GM19025 (cell line): ENCODE data around the gene ST6GALNAC5.
A peak's percentile ranks its signal among the peaks of the same experiment; 100 is the strongest.
"Not testable (repeated sequence)": the region's sequence is repeated elsewhere in the genome, so short reads cannot be mapped to it uniquely, and the experiment has no call there.

Experiments used
- ATAC-seq: cut with Tn5 transposase; IDR thresholded peaks from one replicate; pipeline ENCODE4 v1.9.1; 2021; ENCODE audit warnings: mild to moderate bottlenecking, low read depth, moderate library complexity; ENCODE audit not compliant: unreplicated experiment

The ST6GALNAC5 gene

DNA sequence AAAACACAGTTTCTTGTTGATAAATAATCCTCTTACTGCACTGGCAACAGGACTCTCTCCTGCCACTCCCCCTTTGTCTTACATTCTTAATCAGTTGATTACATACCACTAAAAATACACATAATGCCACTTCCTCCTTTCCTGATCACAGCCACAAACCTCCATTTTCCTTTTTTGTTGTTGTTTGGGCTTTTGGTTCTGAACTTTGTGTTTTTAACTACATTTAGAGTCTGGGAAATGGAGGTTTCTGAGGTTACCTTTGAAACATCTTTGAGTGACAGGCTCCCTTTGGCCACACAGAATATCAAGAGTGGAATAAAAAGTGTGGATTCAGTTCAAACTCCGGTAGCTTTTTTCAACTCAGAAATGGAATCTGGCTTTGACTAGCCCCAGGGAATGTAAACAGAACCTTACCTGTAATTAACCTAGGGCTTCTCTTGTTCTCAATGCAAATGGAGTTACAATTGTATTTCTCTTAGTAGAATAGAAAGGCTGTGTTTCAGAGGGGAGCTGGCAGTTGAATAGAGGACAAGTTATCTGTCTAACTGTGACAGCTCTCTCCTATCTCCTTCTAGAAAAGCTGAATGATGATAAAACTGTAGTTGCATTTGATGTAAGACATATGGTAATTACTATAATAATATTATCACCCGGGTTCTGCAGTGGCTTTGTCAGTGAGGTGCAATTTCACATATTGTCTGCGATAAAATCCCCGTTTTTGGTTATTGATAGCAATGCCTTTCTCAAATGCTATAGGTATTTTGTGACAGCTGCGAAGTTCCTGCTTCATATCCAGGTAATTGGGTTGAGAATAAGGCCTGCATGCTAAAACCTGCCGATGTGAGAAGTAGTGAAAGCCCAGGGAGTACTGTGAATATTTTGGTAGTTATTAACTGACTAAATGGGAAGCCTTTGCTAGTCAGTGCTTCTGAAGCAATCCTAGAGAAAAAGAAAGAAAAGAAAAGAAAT is 66.9 kb downstream of the ST6GALNAC5 start:
- ATAC-seq, result no peak

GRCh38 chr1:76938304-76938703 is 71.0 kb downstream of the ST6GALNAC5 start:
- no peak for ATAC-seq

DNA sequence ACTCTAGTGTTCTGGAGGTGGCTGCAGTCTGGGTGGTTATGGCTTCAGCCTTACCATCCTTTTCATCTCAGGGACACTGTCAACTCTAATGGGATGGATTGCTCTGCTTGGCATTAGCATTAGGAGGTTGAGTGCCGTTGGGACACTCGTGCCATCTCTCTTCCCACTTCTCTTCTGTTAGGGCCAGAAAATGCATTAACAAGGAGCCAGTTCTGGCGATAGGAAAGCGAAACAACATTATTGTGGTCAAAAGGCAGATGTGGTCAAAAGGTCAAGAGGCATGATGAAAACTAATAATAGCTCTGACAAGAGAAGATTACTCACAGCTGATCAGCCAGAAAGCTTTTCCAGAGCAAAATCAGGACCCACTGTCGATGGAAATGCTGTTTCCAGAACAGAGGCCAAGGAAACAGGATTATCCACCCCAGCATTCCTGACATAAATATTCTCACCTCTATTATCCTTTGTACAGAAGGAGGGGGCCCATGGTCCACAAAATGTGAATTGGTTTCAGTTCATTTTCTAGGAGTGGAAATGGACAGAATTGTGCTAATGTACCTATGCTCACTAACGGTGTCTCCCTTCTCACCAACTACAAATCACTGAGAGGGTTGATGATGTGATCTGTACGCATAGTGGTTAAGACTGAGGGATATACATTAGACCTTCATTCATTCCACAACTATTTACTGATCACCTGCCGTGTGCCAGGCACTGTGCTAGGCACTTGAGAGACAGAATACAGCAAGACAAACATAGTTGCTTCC is 72.0 kb downstream of the ST6GALNAC5 start:
- peak; percentile 58 for ATAC-seq

GRCh38 chr1:76939817-76940216 is 72.5 kb downstream of the ST6GALNAC5 start:
- no peak for ATAC-seq

GRCh38 chr1:76940571-76941335 is 73.5 kb downstream of the ST6GALNAC5 start:
- ATAC-seq, result no peak

GRCh38 chr1:76942549-76942948 is 75.3 kb downstream of the ST6GALNAC5 start:
- ATAC-seq, result no peak

- ATAC-seq, result no peak
Observed at GRCh38 chr1:76944942-76945341, 77.7 kb downstream of the ST6GALNAC5 start.

DNA sequence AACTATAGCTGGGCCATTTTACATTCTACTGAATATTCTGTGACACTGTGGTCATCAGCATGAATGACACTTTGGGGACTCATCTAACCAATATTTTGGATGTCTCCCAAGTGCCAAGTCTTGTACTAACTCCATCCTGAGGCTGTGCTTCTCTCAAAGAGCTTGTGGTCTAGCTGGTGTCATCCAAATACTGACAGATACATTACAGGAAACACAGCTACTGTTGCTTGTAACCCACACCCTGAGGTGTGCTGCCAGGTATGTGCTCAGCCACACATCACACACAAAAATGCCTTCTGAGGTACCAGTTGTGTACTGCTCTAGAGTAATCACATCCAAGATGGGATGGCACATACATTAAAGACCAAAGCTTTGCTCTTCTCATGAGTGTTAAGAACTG is 81.6 kb downstream of the ST6GALNAC5 start:
- ATAC-seq, result no peak

DNA sequence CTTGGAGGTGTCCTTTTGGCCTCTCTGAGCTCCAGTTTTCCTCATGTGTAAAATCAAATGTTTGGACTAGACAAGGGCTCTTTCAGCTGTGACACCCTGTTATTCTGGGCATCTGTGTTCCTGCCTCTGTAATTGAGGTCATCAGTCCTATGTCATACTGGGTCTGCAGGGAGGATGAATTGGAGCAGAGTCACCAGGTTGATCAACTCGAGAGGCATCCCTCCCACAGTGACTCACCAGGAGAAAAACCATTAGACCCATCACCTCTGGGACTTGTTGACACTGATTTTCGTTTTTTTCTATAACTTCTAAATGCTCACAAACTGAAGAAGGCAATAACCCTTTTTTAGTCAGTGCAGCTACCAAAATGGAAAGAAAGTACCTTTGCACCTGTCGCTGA is 82.2 kb downstream of the ST6GALNAC5 start:
- no peak for ATAC-seq

DNA sequence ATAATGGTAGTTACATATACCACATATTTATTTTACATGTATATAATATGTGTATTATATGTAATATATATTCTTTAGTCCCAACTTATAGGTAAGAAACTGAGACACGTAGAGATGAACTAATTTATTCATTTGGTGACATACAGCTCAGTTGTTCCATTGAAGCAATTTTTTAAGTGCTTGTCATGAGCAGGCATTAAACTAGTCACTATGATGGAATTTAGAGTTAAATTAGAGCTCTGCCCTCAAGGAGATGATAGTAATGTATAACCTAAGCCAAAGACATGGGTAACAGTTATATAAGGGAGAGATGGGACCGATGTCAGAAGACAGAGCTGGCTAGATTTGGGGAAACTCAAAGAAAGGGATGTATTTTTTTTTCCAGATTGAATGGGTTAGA is 83.0 kb downstream of the ST6GALNAC5 start:
- ATAC-seq, result no peak

- ATAC-seq, result no peak
Observed at GRCh38 chr1:76951153-76951552, 83.9 kb downstream of the ST6GALNAC5 start.

GRCh38 chr1:76955652-76956051 is 88.4 kb downstream of the ST6GALNAC5 start:
- ATAC-seq, result no peak

- no peak for ATAC-seq
Observed at GRCh38 chr1:76957961-76958360, 90.7 kb downstream of the ST6GALNAC5 start.

GRCh38 chr1:76958828-76959227 is 91.5 kb downstream of the ST6GALNAC5 start:
- ATAC-seq, result no peak

DNA sequence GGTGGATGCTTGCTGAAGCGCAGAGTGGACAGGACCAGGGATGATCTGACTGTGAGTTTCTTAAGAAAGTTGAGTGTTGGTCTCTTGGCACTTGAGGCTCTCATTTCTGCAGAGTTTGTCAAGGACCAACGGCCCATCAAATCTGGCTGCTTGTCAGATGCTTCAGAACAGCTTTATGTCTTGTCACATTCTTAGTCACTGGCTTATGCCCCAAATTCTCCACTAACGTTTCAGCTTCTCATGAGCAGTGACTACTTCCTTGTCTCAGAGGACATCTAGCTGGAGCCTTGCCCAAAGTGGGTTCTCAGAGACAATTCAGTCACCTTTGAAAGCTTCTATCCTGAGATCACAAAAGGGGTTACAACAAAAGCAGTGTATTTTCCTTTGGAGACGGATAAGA is 92.3 kb downstream of the ST6GALNAC5 start:
- ATAC-seq, result no peak

DNA sequence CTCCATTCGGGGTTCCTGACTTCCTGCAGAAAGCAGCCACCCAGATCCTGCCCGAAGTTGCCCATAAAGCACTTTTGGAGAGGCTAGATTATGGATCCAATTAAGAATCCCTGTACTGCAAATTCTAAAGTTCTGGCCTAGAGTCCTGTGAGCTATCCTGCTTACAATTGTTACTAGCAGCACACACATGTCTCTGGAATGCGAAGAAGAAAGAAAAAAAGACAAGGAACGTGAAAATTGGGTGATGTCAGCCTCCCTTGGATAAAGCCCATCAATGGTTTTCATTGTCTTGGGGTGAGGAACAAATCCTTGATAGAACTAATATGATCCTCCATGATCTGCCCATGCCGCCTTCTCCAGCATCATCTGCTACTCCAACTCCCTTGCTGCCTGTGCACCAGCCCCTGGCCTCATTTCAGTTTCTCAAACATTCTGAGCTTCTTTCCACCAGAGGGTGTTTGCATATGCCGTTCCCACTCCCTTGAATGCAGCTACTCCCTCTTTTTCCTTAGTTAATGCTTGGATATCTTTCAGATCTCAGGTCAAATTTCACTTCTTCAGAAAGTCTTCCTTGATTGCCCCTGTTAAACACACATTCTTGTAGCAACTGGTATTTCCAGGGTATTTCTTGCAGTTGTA is 94.0 kb downstream of the ST6GALNAC5 start:
- no peak for ATAC-seq

DNA sequence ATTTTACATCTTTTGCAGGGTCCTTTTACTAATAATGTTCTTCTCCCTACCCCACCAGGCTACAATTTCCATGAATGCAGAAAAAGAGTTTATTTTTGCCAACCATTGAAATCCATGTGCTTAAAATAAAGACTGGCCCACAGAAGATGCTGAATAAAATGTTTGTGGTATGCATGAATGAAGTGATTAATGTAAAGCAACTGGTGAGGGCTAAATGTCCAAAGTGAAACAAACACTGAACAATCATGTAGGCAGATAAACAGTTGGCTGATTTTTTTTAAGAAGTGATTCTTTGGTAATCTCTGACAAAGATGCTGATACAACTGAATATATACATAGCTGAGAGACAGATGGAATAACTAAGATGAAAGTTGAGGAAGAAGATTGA is 94.5 kb downstream of the ST6GALNAC5 start:
- no peak for ATAC-seq

- ATAC-seq, result not testable (repeated sequence)
Observed at GRCh38 chr1:76981267-76981666, 114.0 kb downstream of the ST6GALNAC5 start.

DNA sequence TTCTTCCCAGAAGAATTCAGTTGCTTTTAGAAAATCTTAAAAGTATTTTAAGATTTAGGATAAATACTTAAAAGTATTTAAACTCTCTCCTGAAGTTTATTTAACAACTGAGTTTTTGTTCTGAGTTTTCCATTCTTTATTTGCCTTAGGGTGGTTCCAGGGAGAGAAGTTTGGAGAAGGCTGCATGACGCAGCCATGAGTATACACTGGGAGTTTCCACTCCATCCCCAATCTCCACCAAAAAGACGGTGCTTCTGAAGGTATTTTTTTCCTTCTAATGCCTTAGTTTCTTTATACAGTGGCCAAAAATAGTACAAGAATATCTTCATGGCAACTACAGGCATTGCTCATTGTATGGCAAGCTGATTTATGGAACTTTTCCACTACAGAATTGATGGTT is 122.7 kb downstream of the ST6GALNAC5 start:
- ATAC-seq, result no peak

DNA sequence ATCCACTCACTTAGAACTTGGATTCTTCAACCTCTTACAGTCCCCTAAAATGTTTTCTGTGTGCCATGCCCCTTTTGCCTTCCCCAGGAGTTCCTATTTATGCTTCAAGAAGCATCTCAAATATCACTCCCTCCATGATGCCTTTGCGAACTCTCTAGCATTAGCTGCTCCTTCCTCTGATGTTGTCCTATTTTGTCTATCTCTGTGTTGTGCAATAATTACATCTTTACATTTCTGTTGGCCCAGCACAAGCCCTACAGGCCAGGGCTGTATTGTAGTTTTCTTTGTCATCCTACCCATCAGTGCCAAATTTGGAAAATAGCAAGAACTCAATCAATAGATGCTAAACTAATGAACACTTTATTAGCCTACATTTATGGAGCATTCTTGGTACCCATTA is 125.8 kb downstream of the ST6GALNAC5 start:
- ATAC-seq, result no peak
